Hepatocyte (in vitro differentiated cells): ENCODE data around the gene SLC16A8. TPM values are rescaled to one million over a fixed set of nuclear protein-coding genes. Genes with fewer than 3 reads are reported as not detected.

Source experiments
- DNase-seq: peaks from one replicate; pipeline ENCODE4 v3.0.0-alpha.2; 2016; ENCODE audit warnings: low spot score
- H2AFZ ChIP-seq: fragments of 200-600 bp; sonication (generic); 2 replicates; pipeline ENCODE4 v1.6.0; 2016; ENCODE audit warnings: antibody characterized with exemption, mild to moderate bottlenecking
- H3K27ac ChIP-seq: fragments of 200-600 bp; sonication (generic); 2 replicates; pipeline ENCODE4 v1.5.1; 2016; ENCODE audit warnings: mild to moderate bottlenecking
- H3K27me3 ChIP-seq: fragments of 200-600 bp; sonication (generic); 2 replicates; pipeline ENCODE4 v1.6.1; 2016
- H3K36me3 ChIP-seq: fragments of 200-600 bp; sonication (generic); replicated peaks from 2 replicates; pipeline ENCODE4 v1.5.1; 2016; ENCODE audit warnings: low read depth; ENCODE audit not compliant: insufficient read depth
- H3K4me1 ChIP-seq: fragments of 200-600 bp; sonication (generic); 2 replicates; pipeline ENCODE4 v1.5.1; 2016; ENCODE audit warnings: mild to moderate bottlenecking, moderate library complexity; ENCODE audit not compliant: insufficient read depth
- H3K4me2 ChIP-seq: fragments of 200-600 bp; sonication (generic); 2 replicates; pipeline ENCODE4 v1.6.0; 2016
- H3K4me3 ChIP-seq: fragments of 200-600 bp; sonication (generic); 2 replicates; pipeline ENCODE4 v1.5.1; 2016; ENCODE audit warnings: mild to moderate bottlenecking
- H3K79me2 ChIP-seq: fragments of 200-600 bp; sonication (generic); 2 replicates; pipeline ENCODE4 v1.6.0; 2017; ENCODE audit warnings: mild to moderate bottlenecking
- H3K9me2 ChIP-seq: fragments of 200-600 bp; sonication (generic); replicated peaks from 2 replicates; pipeline ENCODE4 v1.6.0; 2017; ENCODE audit warnings: mild to moderate bottlenecking; ENCODE audit not compliant: insufficient read depth
- H3K9me3 ChIP-seq: fragments of 200-600 bp; sonication (generic); 2 replicates; pipeline ENCODE4 v1.5.1; 2016; ENCODE audit warnings: low read depth, mild to moderate bottlenecking
- H4K20me1 ChIP-seq: fragments of 200-600 bp; sonication (generic); 2 replicates; pipeline ENCODE4 v1.6.0; 2016; ENCODE audit warnings: mild to moderate bottlenecking; ENCODE audit not compliant: insufficient read depth, poor library complexity, severe bottlenecking
- CTCF ChIP-seq: fragments of 200-600 bp; sonication (generic); IDR thresholded peaks from 2 replicates; pipeline ENCODE4 v1.5.1; 2016; ENCODE audit warnings: antibody characterized with exemption, mild to moderate bottlenecking; ENCODE audit not compliant: poor library complexity
- EZH2 ChIP-seq: fragments of 200-600 bp; sonication (generic); IDR thresholded peaks from 2 replicates; pipeline ENCODE4 v1.6.1; 2016; ENCODE audit warnings: antibody characterized with exemption, mild to moderate bottlenecking, borderline replicate concordance
- EZH2phosphoT487 ChIP-seq: fragments of 200-600 bp; sonication (generic); IDR thresholded peaks from one replicate; pipeline ENCODE4 v1.6.1; 2018; ENCODE audit warnings: antibody characterized with exemption, mild to moderate bottlenecking, low read depth, moderate library complexity; ENCODE audit not compliant: unreplicated experiment, severe bottlenecking
- WGBS: methylation state at CpG from one replicate; pipeline ENCODE4 v1.1.6; 2016; ENCODE audit warnings: low lambda C conversion rate; ENCODE audit errors: missing lambda C conversion rate; 5-methylcytosine and 5-hydroxymethylcytosine counted together
- polyA plus RNA-seq: library from polyadenylated mRNA; unstranded; fragments of >200 nt; fragmentation: Nextera tagmentation; extraction: Ambion mirVana; gene quantifications from 2 replicates; pipeline ENCODE4 v1.2.1, GENCODE V29; 2016
- total RNA-seq: library from RNA; depleted of rRNA; stranded (reverse); fragments of >200 nt; gene quantifications from 2 replicates; pipeline ENCODE4 v1.2.3, GENCODE V29; 2014

Gene SLC16A8
- total and polyA plus RNA-seq, 2 experiments from 2014 or later, result 0.63 TPM; not detected in 1

- no peak for DNase-seq
- Histone ChIP-seq H3K9me2 (no peaks in the 10 kb centered on the region), H3K36me3 (no peaks in the 10 kb centered on the region), H3K4me1 (no peaks in the 10 kb centered on the region), H3K27me3 (no peaks in the 10 kb centered on the region), H4K20me1 (no peaks in the 10 kb centered on the region), H3K4me3 (no peak overlapping the region), H3K27ac (no peak overlapping the region), H3K79me2 (no peaks in the 10 kb centered on the region), H2AFZ (no peak overlapping the region), H3K9me3 (no peaks in the 10 kb centered on the region), H3K4me2 (no peak overlapping the region)
- 84% methylated on average over 23 of the region's 23 CpGs for WGBS
- no peak for TF ChIP-seq CTCF
- TF ChIP-seq EZH2, result no peak
- TF ChIP-seq EZH2phosphoT487, result no peak
Observed at GRCh38 chr22:38126928-38127668, 43.1 kb upstream of the SLC16A8 start.

GRCh38 chr22:38125751-38126201 lies 41.8 kb upstream of the SLC16A8 start:
- Histone ChIP-seq H2AFZ (no peak overlapping the region), H3K9me3 (no peaks in the 10 kb centered on the region), H3K79me2 (no peaks in the 10 kb centered on the region), H3K27ac (no peak overlapping the region), H3K4me2 (no peak overlapping the region), H4K20me1 (no peaks in the 10 kb centered on the region), H3K4me1 (no peaks in the 10 kb centered on the region), H3K36me3 (no peaks in the 10 kb centered on the region), H3K9me2 (no peaks in the 10 kb centered on the region), H3K4me3 (no peak overlapping the region), H3K27me3 (no peaks in the 10 kb centered on the region)
- WGBS, result 88% methylated on average over 11 of the region's 11 CpGs
- TF ChIP-seq EZH2 (no peak), EZH2phosphoT487 (no peak), CTCF (no peak)
- no peak for DNase-seq

- Histone ChIP-seq H3K79me2 (no peaks in the 10 kb centered on the region), H3K9me3 (no peaks in the 10 kb centered on the region), H3K36me3 (no peaks in the 10 kb centered on the region), H4K20me1 (no peaks in the 10 kb centered on the region), H3K27ac (no peak overlapping the region), H3K4me2 (no peak overlapping the region), H3K4me1 (no peaks in the 10 kb centered on the region), H3K9me2 (no peaks in the 10 kb centered on the region), H3K4me3 (no peak overlapping the region), H2AFZ (no peak overlapping the region), H3K27me3 (no peaks in the 10 kb centered on the region)
- 95% methylated on average over 13 of the region's 14 CpGs for WGBS
- TF ChIP-seq CTCF (no peak), EZH2 (no peak), EZH2phosphoT487 (no peak)
- no peak for DNase-seq
Observed at GRCh38 chr22:38125038-38125610, 41.1 kb upstream of the SLC16A8 start.
